ENCODE measurements around the gene ATP10D.

GRCh38 chr4:47639531-47639930 is 154.5 kb downstream of the ATP10D start:
- TF ChIP-seq YY1 (IDR thresholded peaks at IDR 0.05; ENCODE audit: insufficient read depth, insufficient read length) (no peak), SUZ12 (IDR thresholded peaks at IDR 0.05; ENCODE audit: extremely low read depth, insufficient read depth, insufficient read length) (no peak)
